ENCODE results near the gene DAAM1. TPM values are rescaled to one million over a fixed set of nuclear protein-coding genes. Genes with fewer than 3 reads are reported as not detected.

The DAAM1 gene
- total RNA-seq, 1 experiment from 2014 or later: 11.5 TPM

GRCh38 chr14:59268011-59268410 is 79.5 kb downstream of the DAAM1 start:
- POLR2A ChIA-PET (ENCODE audit: low non-redundant PET): no interaction called here
- no peaks in the 10 kb centered on the region for H3K27me3 ChIP-seq (replicated peaks; ENCODE audit: insufficient read depth, low read depth, low read length, poor library complexity)
- CTCF ChIA-PET: interaction anchor here (0.6 kb wide), 1 partner anchor 1985 kb away, joined by 4 read pairs; no protein-coding TSS in a partner anchor
- H3K4me1 ChIP-seq (ENCODE audit: insufficient read depth, low read length, poor library complexity, severe bottlenecking): peaks cover 21% of the 10 kb centered on the region
- TF ChIP-seq CTCF (conservative IDR thresholded peaks at IDR 0.05; ENCODE audit: low read depth, low read length) (no peak), EZH2 (IDR thresholded peaks at IDR 0.05; ENCODE audit: borderline replicate concordance, low read depth, low read length, poor library complexity, severe bottlenecking) (no peak)
- BruUV-seq (replicated peaks): no TSS peak
- no peak for DNase-seq (ENCODE audit: low spot score)
- H3K4me3 ChIP-seq (ENCODE audit: low read depth, low read length, poor library complexity, severe bottlenecking): no peak overlapping the region
- no peaks in the 10 kb centered on the region for H3K9me3 ChIP-seq (ENCODE audit: low read depth, low read length, poor library complexity, severe bottlenecking)
- H3K27ac ChIP-seq (ENCODE audit: low read depth, low read length, poor library complexity, severe bottlenecking): no peak overlapping the region
- no peaks in the 10 kb centered on the region for H3K36me3 ChIP-seq (ENCODE audit: insufficient read depth, low read length, poor library complexity, severe bottlenecking)
- intact Hi-C loops (cut with micrococcal nuclease; ENCODE audit: unreplicated experiment): no loop called here

- TF ChIP-seq CTCF (conservative IDR thresholded peaks at IDR 0.05; ENCODE audit: low read depth, low read length): no peak
- no peak for TF ChIP-seq EZH2 (IDR thresholded peaks at IDR 0.05; ENCODE audit: borderline replicate concordance, low read depth, low read length, poor library complexity, severe bottlenecking)
Observed at GRCh38 chr14:59268858-59269257, 80.4 kb downstream of the DAAM1 start.

GRCh38 chr14:59269466-59269865 is 81.0 kb downstream of the DAAM1 start:
- ChIA-PET CTCF (no interaction called here), POLR2A (ENCODE audit: low non-redundant PET) (no interaction called here)
- Histone ChIP-seq H3K9me3 (ENCODE audit: low read depth, low read length, poor library complexity, severe bottlenecking) (no peaks in the 10 kb centered on the region), H3K4me1 (ENCODE audit: insufficient read depth, low read length, poor library complexity, severe bottlenecking) (peaks cover 23% of the 10 kb centered on the region), H3K27me3 (replicated peaks; ENCODE audit: insufficient read depth, low read depth, low read length, poor library complexity) (no peaks in the 10 kb centered on the region), H3K4me3 (ENCODE audit: low read depth, low read length, poor library complexity, severe bottlenecking) (no peak overlapping the region), H3K27ac (ENCODE audit: low read depth, low read length, poor library complexity, severe bottlenecking) (no peak overlapping the region), H3K36me3 (ENCODE audit: insufficient read depth, low read length, poor library complexity, severe bottlenecking) (no peaks in the 10 kb centered on the region)
- BruUV-seq (replicated peaks): no TSS peak
- intact Hi-C loops (cut with micrococcal nuclease; ENCODE audit: unreplicated experiment): no loop called here
- DNase-seq (ENCODE audit: low spot score): no peak
- TF ChIP-seq EZH2 (IDR thresholded peaks at IDR 0.05; ENCODE audit: borderline replicate concordance, low read depth, low read length, poor library complexity, severe bottlenecking) (no peak), CTCF (conservative IDR thresholded peaks at IDR 0.05; ENCODE audit: low read depth, low read length) (no peak)

More at GRCh38 chr14:59268858-59269257, 80.4 kb downstream of the DAAM1 start:
- Histone ChIP-seq H3K36me3 (ENCODE audit: insufficient read depth, low read length, poor library complexity, severe bottlenecking) (no peaks in the 10 kb centered on the region), H3K27me3 (replicated peaks; ENCODE audit: insufficient read depth, low read depth, low read length, poor library complexity) (no peaks in the 10 kb centered on the region), H3K4me3 (ENCODE audit: low read depth, low read length, poor library complexity, severe bottlenecking) (no peak overlapping the region), H3K27ac (ENCODE audit: low read depth, low read length, poor library complexity, severe bottlenecking) (no peak overlapping the region), H3K9me3 (ENCODE audit: low read depth, low read length, poor library complexity, severe bottlenecking) (no peaks in the 10 kb centered on the region), H3K4me1 (ENCODE audit: insufficient read depth, low read length, poor library complexity, severe bottlenecking) (peaks cover 21% of the 10 kb centered on the region)
- POLR2A ChIA-PET (ENCODE audit: low non-redundant PET): no interaction called here
- intact Hi-C loops (cut with micrococcal nuclease; ENCODE audit: unreplicated experiment): no loop called here
- CTCF ChIA-PET: no interaction called here
- DNase-seq (ENCODE audit: low spot score): no peak
- no TSS peak for BruUV-seq (replicated peaks)
